H7 (cell line): ENCODE data around the gene GABRR3. TPM values are rescaled to one million over a fixed set of nuclear protein-coding genes. Genes with fewer than 3 reads are reported as not detected.

Source experiments
- DNase-seq: peaks from one replicate; pipeline ENCODE4 v3.0.0; 2012
- H3K27me3 ChIP-seq: 2 replicates; pipeline ENCODE4 v1.6.0; 2011; ENCODE audit warnings: mild to moderate bottlenecking, low read length; ENCODE audit not compliant: control insufficient read depth, insufficient read depth
- H3K36me3 ChIP-seq: replicated peaks from 2 replicates; pipeline ENCODE4 v1.5.1; 2011; ENCODE audit warnings: low read length; ENCODE audit not compliant: control insufficient read depth, insufficient read depth
- H3K4me3 ChIP-seq: 2 replicates; pipeline ENCODE4 v1.5.1; 2011; ENCODE audit warnings: low read depth, mild to moderate bottlenecking, control low read depth, low read length, moderate library complexity; ENCODE audit not compliant: insufficient read depth
- total RNA-seq: library from RNA; depleted of rRNA; stranded (reverse); fragments of >200 nt; shearing (Covaris generic); gene quantifications from 2 replicates; pipeline ENCODE4 v1.2.3, GENCODE V29; 2014

The GABRR3 gene
- total RNA-seq, 1 experiment from 2014 or later, result not detected

DNA sequence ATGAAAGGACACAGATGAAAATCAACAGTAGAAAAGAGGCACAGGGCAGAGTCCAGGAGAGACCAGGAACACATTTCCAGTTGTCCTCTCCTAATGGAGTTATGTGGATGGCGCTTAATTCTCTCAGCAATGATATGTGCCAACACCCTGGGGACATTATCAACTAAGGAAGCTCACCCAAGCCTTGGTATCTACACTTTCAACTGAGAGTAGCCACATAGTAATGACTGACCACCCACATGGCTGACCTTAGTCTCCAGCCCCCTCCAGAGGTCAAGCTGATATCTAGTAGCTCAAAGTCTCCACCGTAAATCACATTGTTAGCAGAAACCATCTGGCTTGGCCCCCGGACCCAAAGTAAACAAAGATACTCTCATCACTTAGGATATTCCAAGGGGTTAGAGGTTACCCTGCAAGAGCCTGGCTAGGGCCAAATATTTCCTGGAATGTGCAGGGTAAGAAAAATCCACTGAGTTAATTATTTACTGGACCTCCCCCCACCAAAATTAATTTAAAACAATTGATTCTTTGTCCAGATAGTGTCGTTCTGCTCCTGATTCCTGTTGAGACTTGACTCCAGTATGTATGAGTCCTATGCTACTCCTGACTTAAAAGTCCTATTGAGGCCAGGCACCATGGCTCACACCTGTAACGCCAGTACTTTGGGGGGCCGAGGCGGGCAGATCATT is 24.8 kb downstream of the GABRR3 start:
- DNase-seq, result no peak
- Histone ChIP-seq H3K4me3 (no peak overlapping the region), H3K27me3 (no peaks in the 10 kb centered on the region), H3K36me3 (no peaks in the 10 kb centered on the region)

DNA sequence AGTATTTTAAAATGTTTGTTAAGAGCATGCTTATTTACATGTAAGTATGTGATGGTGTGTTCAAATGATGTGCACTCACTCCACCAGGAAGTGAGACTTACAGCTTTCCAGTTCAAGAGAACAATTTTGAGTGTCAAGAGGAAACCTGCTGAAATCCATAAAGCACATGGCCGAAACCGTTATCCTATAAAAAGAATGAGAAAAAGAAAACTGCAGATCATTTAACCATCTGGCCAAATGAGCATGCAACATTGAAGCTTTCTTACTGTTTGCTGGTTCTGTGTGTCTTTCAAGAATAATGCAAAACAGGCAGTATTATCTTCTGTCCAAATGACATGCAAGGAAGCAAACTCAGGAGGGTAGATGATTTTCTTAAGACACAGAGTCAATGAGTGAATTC is 26.3 kb downstream of the GABRR3 start:
- DNase-seq, result no peak
- H3K36me3 ChIP-seq, result no peaks in the 10 kb centered on the region
- no peaks in the 10 kb centered on the region for H3K27me3 ChIP-seq
- H3K4me3 ChIP-seq, result no peak overlapping the region

- no peak overlapping the region for H3K4me3 ChIP-seq
- no peaks in the 10 kb centered on the region for H3K27me3 ChIP-seq
- no peak for DNase-seq
- no peaks in the 10 kb centered on the region for H3K36me3 ChIP-seq
Measured at GRCh38 chr3:98005438-98005837, 29.7 kb downstream of the GABRR3 start.

DNA sequence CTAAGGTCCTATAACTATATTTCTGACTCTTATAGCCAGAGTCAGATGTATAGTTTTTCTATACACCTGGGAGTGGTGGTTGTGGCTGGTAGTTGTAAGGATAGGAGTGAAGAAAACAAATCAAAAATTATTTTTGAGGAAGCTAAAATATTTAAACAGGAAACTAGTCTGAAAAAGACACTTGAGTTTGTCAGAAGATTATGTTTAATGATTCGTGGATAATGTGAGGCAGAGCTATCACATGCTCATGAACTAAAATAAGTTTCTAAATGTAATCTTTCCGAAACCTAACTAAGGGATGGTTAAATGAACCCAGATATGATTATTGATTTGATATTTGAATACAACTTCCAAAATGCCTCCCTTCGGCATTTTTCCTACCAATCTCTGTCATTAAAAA is 30.4 kb downstream of the GABRR3 start:
- DNase-seq, result no peak
- Histone ChIP-seq H3K4me3 (no peak overlapping the region), H3K36me3 (no peaks in the 10 kb centered on the region), H3K27me3 (no peaks in the 10 kb centered on the region)

DNA sequence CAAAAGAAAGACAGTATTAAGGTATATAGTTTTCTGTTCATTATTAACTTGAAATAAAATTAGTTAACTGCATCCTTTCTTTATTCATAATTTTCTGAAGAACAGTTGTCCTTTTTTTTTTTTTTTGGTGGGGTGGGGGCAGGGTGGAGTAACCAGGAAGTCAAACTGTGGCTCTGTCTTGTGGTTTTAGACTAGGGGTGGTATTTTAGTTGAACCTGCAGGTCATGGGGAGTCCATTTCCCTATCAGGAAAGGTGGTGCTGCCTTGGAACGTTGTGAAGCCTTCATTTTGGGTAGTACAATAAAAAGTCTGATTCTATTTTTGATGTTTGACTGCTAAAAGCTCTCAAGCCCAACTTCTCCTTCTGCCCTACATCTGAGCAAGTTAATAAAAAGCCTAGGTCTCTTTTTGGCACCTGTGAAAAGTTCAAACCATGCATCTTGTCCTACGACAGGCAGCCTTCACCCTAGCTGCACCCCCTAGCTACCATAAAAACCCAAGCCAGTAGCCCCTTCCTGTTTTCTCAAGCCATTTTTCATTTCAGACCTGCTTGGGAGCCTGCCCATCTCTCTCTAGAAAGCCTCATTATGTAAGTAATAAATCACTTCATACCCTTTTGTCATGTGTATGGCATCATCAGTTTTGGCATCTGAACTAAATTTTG is 31.7 kb downstream of the GABRR3 start:
- no peaks in the 10 kb centered on the region for H3K27me3 ChIP-seq
- H3K36me3 ChIP-seq, result no peaks in the 10 kb centered on the region
- H3K4me3 ChIP-seq, result no peak overlapping the region
- DNase-seq, result no peak

GRCh38 chr3:98002717-98003116 is 32.4 kb downstream of the GABRR3 start:
- Histone ChIP-seq H3K4me3 (no peak overlapping the region), H3K36me3 (no peaks in the 10 kb centered on the region), H3K27me3 (no peaks in the 10 kb centered on the region)
- DNase-seq, result no peak

GRCh38 chr3:97999994-98000393 is 35.1 kb downstream of the GABRR3 start:
- no peak for DNase-seq
- no peaks in the 10 kb centered on the region for H3K27me3 ChIP-seq
- H3K4me3 ChIP-seq, result no peak overlapping the region
- H3K36me3 ChIP-seq, result no peaks in the 10 kb centered on the region

DNA sequence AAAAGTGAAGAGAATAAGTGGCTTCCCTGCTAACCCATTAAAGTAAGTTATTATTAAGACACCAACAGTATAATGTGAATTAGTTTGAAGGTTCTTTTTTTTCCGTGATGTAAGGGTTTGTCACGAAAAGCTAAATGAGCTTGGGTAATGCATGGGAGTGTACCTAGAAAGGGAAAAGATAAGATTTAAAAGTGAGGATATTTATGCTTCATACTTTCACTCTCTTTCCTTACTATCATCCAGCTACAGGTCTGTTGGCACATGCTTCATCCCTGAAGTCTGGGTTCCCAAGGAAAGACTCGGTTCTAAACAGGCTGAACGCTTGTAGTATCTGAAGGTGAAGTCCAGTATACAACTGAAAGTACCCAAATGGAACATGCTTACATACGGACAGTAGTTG is 36.0 kb downstream of the GABRR3 start:
- H3K36me3 ChIP-seq, result no peaks in the 10 kb centered on the region
- H3K27me3 ChIP-seq, result no peaks in the 10 kb centered on the region
- DNase-seq, result no peak
- no peak overlapping the region for H3K4me3 ChIP-seq

GRCh38 chr3:97996988-97997387 is 38.1 kb downstream of the GABRR3 start:
- Histone ChIP-seq H3K27me3 (no peaks in the 10 kb centered on the region), H3K36me3 (no peaks in the 10 kb centered on the region), H3K4me3 (no peak overlapping the region)
- no peak for DNase-seq

DNA sequence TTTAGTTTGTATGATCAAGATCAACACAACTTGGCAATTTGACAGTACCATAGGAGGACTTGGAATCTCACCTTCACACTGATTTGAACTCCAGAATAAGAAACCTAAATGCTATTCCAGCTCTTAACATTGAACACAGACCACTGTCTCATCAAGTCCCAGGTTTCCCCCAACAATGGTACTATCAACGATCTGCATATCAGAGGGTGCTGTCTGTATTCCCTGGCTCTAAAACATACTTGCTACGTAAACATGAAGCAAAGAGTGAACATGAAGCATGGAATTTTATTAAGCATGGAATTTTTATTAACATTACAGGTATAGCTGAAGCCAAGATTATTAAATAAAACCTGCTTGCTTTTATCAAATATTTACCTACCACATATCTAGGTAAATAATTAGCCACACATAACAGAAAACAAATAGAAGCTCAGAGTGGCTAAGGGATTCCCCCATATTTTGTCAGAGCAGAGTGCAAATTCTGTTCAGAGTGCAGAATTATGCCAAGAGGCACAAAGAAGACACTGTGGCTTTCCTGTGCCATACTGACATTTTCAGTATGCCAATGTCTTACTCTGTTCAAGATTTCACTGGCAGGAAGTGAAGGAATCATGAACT is 40.7 kb downstream of the GABRR3 start:
- no peaks in the 10 kb centered on the region for H3K27me3 ChIP-seq
- H3K36me3 ChIP-seq, result no peaks in the 10 kb centered on the region
- DNase-seq, result no peak
- no peak overlapping the region for H3K4me3 ChIP-seq

DNA sequence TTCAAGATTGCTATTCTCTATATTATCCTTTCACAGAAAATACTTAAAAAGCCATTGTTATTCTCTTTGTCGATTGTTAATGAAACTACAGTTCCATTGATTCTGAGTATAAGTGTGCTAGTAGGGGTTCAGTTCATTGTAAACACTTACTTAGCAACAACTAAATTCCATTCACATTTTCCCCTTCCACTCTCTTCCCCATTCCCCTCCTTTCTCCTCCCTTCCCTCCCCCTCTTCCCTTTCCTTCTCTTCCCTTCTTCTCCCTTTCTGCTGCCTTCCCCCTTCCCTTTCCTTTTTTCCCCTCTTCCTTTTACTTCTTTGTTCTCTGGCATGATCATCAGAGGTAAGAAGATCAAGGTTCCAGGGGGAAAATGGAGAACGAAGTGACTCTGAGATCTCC is 41.6 kb downstream of the GABRR3 start:
- Histone ChIP-seq H3K4me3 (no peak overlapping the region), H3K36me3 (no peaks in the 10 kb centered on the region), H3K27me3 (no peaks in the 10 kb centered on the region)
- no peak for DNase-seq

DNA sequence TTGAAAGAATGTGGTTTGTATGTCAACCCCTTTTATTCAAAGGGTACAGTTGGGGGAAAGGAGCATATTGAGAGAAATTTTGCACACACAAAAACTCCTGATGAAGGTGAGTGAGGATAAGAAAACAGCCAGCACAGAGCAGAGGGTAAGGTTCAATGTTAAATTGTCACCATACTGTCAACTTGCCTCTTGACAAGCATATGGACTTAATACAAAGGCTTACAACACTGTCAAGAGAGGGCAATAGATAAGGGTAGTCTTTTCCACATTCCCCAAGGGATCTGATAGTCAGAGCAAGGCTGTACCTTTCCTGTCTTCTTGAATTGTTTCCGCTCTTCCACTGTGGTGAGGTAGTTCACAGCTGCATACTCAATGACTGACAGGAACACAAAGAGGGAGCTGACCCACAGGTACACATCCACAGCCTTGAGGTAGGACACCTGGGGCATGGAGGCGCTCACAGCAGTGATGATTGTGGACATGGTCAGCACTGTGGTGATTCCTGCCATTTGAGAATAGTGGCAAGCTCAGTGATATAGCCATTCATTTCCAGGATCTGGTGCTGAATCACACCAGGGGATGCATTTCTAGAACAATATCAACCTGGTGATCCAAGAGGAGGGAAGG is 42.5 kb downstream of the GABRR3 start:
- DNase-seq, result no peak
- Histone ChIP-seq H3K4me3 (no peak overlapping the region), H3K27me3 (no peaks in the 10 kb centered on the region), H3K36me3 (no peaks in the 10 kb centered on the region)

- H3K36me3 ChIP-seq, result no peaks in the 10 kb centered on the region
- no peak overlapping the region for H3K4me3 ChIP-seq
- no peak for DNase-seq
- H3K27me3 ChIP-seq, result no peaks in the 10 kb centered on the region
Measured at GRCh38 chr3:97991293-97991682, 43.8 kb downstream of the GABRR3 start.

- Histone ChIP-seq H3K4me3 (no peak overlapping the region), H3K27me3 (no peaks in the 10 kb centered on the region), H3K36me3 (no peaks in the 10 kb centered on the region)
- no peak for DNase-seq
Measured at GRCh38 chr3:97990624-97991292, 44.4 kb downstream of the GABRR3 start.
